Activated CD4-positive, alpha-beta T cell treated with anti-CD3 and anti-CD28 coated beads, Interleukin-2, Interleukin-4, amounts not matched to agents 100 ng/mL and 50 ng/mL, durations not matched to agents 16 hours and 8 hours (primary cell): ENCODE results near the gene IL17C.

Experiments used
- DNase-seq: peaks from one replicate; pipeline ENCODE4 v3.0.0-alpha.2; 2020; ENCODE audit warnings: low spot score

IL17C gene

DNA sequence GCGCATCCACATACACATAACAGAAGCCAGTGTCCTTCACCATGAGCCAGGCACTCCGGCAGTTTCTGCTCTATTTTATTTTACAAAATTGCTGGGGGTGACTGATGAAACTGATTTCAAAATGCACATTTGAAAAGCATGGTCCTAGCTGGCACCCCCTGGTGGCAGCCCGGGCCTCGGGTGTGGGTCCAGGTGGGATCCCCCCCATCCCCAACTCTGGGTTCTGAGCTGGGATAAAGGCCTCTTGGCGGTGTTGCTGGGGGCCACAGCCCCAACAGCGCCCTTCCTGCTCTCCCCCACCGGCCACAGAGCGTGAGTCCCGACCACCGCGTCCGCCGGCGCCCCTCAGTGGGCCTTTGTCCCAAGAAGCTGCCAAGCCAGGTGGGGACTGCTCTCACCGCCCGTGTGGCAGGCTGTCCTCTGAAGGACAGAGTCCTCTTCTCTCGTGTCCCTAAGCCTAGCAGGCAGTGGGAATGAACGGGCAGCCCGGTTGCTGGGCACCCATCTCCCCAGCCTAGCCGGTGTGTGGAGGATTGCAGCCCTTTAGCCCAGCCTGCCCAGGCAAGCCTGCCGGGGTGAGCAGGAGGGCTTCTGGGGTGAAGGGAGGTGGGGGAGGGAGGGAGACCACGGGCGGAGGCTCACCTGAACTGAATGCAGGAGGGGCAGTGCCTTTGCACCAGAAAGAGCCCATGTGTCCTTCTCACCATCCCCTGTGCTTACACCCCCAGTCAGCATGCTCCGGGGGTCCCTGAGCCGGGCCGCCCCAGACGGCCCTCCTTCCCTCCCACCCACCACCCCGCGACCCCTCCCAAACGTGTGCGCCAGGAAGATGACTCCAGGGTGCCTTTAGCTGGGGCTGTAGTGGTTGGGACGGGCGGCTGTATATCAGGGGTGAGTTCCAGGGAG is 47.0 kb downstream of the IL17C start:
- no peak for DNase-seq

DNA sequence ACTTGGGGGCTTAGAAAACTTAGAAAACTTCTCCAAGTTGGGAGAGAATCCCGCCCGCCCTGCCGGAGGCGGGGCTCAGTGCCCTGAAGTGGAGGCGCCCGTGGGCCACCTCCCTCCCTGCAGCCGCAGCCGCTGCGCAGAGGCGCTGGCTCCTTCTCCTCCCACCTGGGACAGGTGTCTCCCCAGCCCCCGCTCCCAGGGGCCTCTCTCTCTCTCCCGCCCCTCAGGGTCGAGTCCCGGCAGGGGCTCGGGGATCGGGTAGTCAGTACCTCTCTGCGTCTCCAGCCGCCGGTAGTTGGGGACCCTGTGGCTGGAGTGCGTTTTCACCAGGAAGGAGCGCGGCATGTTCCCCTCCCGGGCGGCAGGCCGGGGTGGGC is 47.7 kb downstream of the IL17C start:
- DNase-seq = no peak

DNA sequence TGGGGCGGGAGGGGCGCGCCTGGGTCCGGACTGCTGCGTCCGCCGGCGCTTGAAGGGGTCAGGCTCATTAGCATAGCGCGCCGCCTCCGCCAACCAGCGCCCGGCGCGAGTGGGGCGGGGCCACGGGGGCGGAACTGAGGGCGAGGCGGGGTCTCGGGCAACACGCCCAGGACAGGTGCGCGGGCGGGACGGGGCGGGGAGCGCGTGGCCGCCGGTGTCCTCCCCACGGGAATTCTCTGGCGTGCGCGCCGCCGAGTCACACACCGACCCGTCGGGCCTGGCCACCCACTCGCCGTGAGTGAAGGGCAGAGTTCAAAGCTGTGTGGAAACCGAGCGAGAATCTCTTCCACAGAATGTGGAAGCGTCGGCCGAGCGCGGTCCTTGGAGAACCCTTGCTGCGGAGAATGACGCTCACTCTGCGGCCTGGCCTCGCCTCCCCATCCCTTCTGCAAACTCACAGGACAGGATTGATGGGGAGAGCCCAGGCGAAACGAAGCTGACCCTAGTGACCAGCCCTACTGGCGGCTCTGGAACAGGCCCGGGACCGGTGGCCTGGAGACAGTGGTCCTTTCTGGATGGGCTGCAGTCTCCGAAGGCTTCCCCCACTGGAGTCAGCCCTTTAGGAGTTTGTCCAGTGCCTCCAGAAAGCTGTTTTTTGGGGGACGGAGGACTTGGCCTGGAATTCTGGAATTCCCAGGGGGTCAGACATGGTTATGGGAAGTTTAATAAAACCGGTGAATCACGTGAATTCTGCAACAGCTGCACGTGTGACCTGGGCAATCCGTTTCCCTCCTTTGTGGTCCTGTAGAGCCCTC is 48.3 kb downstream of the IL17C start, which contains the start of gene SNAI3:
Gene SNAI3, minus strand, starts transcription at position 69 of the 815 bp plus-strand sequence. CDS start 101 bp downstream, outside the sequence.
- DNase-seq = peak; percentile 78

DNA sequence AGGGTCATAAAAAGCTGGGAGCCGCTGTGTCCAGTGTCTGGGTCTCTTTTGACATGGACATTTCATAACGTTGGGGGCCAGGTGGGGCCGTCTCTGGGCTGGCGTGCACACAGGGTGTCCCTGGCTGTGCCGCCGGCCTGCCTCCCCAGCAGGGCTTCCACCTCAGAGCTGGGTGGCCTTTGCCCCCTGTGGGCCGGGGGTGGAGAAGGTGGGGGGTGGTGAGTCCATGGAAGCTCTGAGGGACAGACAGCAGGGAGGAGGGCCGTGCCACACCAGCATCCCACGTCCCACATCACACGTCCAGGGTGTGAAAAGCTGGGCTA is 48.8 kb downstream of the IL17C start:
- DNase-seq = no peak

DNA sequence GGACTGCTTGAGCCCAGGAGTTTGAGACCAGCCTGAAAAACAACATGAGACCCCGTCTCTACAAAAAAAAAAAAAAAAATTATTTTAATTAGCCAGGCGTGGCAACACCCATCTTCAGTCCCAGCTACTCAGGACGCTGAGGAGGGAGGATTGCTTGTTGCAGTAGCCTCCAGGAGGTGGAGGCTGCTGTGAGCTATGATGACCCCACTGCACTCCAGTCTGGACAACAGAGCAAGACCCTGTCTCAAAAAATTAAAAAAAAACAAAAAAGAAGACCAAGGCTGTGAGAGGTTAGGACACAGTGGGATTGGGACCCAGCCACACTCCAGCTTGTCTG is 49.3 kb downstream of the IL17C start:
- no peak for DNase-seq

DNA sequence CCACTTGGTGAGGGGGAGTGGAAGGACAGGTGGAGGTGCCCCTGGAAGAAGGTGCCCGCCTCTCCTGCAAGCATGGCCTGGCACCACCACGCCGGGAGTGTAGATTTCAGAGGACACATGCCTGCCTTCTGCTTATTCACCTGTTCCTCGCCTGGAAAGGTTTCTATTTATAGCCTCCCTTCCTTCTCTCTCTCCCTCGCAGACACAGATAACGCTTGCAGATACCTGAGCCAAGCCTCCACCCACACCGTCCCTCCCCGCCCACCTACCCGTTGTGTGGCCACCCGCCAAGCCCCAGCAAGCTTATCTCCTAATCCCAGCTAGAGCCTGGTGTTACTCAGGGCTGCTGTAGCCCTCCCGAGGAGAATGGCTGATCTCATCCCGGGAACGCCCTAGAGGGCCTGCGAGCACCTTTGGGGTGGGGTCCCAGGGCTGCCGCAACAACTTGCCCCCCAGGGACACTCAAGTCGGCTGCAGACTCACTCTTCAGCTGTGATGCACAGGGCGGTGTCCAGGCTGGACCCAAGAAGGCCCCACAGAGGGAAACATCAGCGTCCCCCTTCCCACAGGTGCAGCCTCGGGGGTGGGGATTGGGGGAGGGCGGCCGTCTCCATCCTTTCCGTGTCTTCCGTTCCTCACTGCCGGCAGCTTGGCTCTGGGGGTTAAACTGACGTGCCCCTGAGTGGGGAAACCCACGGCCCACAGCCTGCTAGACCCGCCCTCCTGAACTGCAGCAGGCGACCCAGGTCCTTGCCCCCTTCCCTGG is 49.8 kb downstream of the IL17C start:
- DNase-seq = no peak
